GM19463 (cell line): ENCODE data around the gene SLC47A1.
"Not testable (repeated sequence)": the region's sequence is repeated elsewhere in the genome, so short reads cannot be mapped to it uniquely, and the experiment has no call there.

Experiments
- ATAC-seq: cut with Tn5 transposase; IDR thresholded peaks from one replicate; pipeline ENCODE4 v1.9.1; 2021; ENCODE audit warnings: mild to moderate bottlenecking, moderate library complexity; ENCODE audit not compliant: unreplicated experiment

SLC47A1 gene

GRCh38 chr17:19553036-19553435 is 19.4 kb downstream of the SLC47A1 start:
- no peak for ATAC-seq

GRCh38 chr17:19554393-19554792 is 20.7 kb downstream of the SLC47A1 start:
- no peak for ATAC-seq

GRCh38 chr17:19555746-19556145 is 22.1 kb downstream of the SLC47A1 start:
- no peak for ATAC-seq

GRCh38 chr17:19558946-19559345 is 25.3 kb downstream of the SLC47A1 start:
- ATAC-seq: no peak

GRCh38 chr17:19561697-19562318 is 28.2 kb downstream of the SLC47A1 start:
- ATAC-seq: no peak

- no peak for ATAC-seq
Observed at GRCh38 chr17:19565817-19566575, 32.3 kb downstream of the SLC47A1 start.

GRCh38 chr17:19567216-19568015 is 33.8 kb downstream of the SLC47A1 start:
- ATAC-seq: no peak

- ATAC-seq: no peak
Observed at GRCh38 chr17:19568016-19568350, 34.3 kb downstream of the SLC47A1 start.

GRCh38 chr17:19569785-19570543 is 36.3 kb downstream of the SLC47A1 start:
- no peak for ATAC-seq

GRCh38 chr17:19570544-19571062 is 36.9 kb downstream of the SLC47A1 start:
- ATAC-seq: no peak

GRCh38 chr17:19573075-19573474 is 39.4 kb downstream of the SLC47A1 start:
- ATAC-seq: no peak

GRCh38 chr17:19574956-19575355 is 41.3 kb downstream of the SLC47A1 start:
- ATAC-seq: no peak

GRCh38 chr17:19578545-19578944 is 44.9 kb downstream of the SLC47A1 start:
- no peak for ATAC-seq

GRCh38 chr17:19579192-19579761 is 45.6 kb downstream of the SLC47A1 start:
- no peak for ATAC-seq

GRCh38 chr17:19579867-19580565 is 46.4 kb downstream of the SLC47A1 start:
- ATAC-seq: no peak

- ATAC-seq: not testable (repeated sequence)
Observed at GRCh38 chr17:19580566-19580920, 46.9 kb downstream of the SLC47A1 start.

- not testable (repeated sequence) for ATAC-seq
Observed at GRCh38 chr17:19582152-19582551, 48.5 kb downstream of the SLC47A1 start.

GRCh38 chr17:19583871-19584270 is 50.2 kb downstream of the SLC47A1 start:
- ATAC-seq: no peak

- no peak for ATAC-seq
Observed at GRCh38 chr17:19590451-19590850, 56.8 kb downstream of the SLC47A1 start.
